GM12878 (cell line): ENCODE data around the gene FBF1. TPM values are rescaled to one million over a fixed set of nuclear protein-coding genes. Genes with fewer than 3 reads are reported as not detected.

ENCODE experiments used
- ATAC-seq: fragments of 200-7000 bp; cut with Tn5 transposase; 3 replicates; pipeline ENCODE4 v1.9.1; 2020; ENCODE audit warnings: mild to moderate bottlenecking, moderate library complexity
- BruUV-seq: library from RNA; stranded (reverse); fragments of 400-500 nt; replicated peaks from 2 replicates; lab custom pipeline; 2021; lab: Mats Ljungman, UMichigan
- CTCF ChIA-PET: fragments of 300-600 bp; sonication (Branson Sonifier 250); formaldehyde crosslinking; extraction: SDS; loops from one replicate; lab custom pipeline; 2021; ENCODE audit warnings: inconsistent platforms; lab: Yijun Ruan, JAX
- POLR2A ChIA-PET: fragments of 350-600 bp; formaldehyde crosslinking; extraction: SDS; loops from one replicate; lab custom pipeline; 2021; ENCODE audit warnings: inconsistent platforms; lab: Charles Lee
- RAD21 ChIA-PET: fragments of 300-600 bp; sonication (Branson Sonifier 250); formaldehyde crosslinking; loops from one replicate; lab custom pipeline; 2023; ENCODE audit warnings: antibody characterized with exemption; ENCODE audit not compliant: unreplicated experiment; lab: Charles Lee
- SMC1A ChIA-PET: fragments of 300-600 bp; sonication (Branson Sonifier 250); formaldehyde crosslinking; loops from one replicate; lab custom pipeline; 2023; ENCODE audit not compliant: unreplicated experiment, uncharacterized antibody; lab: Charles Lee
- DNase-seq: peaks from one replicate; pipeline ENCODE4 v3.0.0-alpha.2; 2011; ENCODE audit warnings: low read depth, low spot score
- FAIRE-seq: peaks from 3 replicates; lab custom pipeline; 2011; peaks lifted over from hg19 to GRCh38; lab: Jason Lieb, UNC
- H2AFZ ChIP-seq: 2 replicates; pipeline ENCODE4 v1.6.0; 2011; ENCODE audit warnings: low read depth, low read length, control low read depth; ENCODE audit not compliant: control insufficient read depth
- H3K27ac ChIP-seq: 2 replicates; pipeline ENCODE4 v1.5.1; 2011; ENCODE audit warnings: control low read depth; ENCODE audit not compliant: control insufficient read depth, insufficient read depth
- H3K27me3 ChIP-seq, 2 experiments: replicated peaks in 1 of 2; 2 replicates each; pipeline versions ENCODE4 v1.6.0 to v1.6.1; 2011; ENCODE audit warnings: low read length in 1 of 2; ENCODE audit not compliant: control insufficient read depth in 2 of 2, insufficient read depth in 2 of 2
- H3K36me3 ChIP-seq, 2 experiments: 2 replicates each; pipeline ENCODE4 v1.5.1; 2011; ENCODE audit warnings: low read length in 1 of 2; ENCODE audit not compliant: control insufficient read depth in 2 of 2, insufficient read depth in 2 of 2
- H3K4me1 ChIP-seq: 2 replicates; pipeline ENCODE4 v1.6.1; 2011; ENCODE audit warnings: mild to moderate bottlenecking, low read length, moderate library complexity, mixed read lengths; ENCODE audit not compliant: control insufficient read depth, insufficient read depth
- H3K4me2 ChIP-seq: 2 replicates; pipeline ENCODE4 v1.6.0; 2011; ENCODE audit warnings: control low read depth; ENCODE audit not compliant: control insufficient read depth, insufficient read depth
- H3K4me3 ChIP-seq: fragments of 200-600 bp; sonication (generic); 2 replicates; pipeline ENCODE4 v1.5.1; 2016
- H3K79me2 ChIP-seq: 2 replicates; pipeline ENCODE4 v1.6.0; 2011; ENCODE audit warnings: low read length; ENCODE audit not compliant: control insufficient read depth, insufficient read depth
- H3K9ac ChIP-seq: 2 replicates; pipeline ENCODE4 v1.8.0; 2011; ENCODE audit warnings: low read length, control low read depth, mixed read lengths; ENCODE audit not compliant: control insufficient read depth, insufficient read depth
- H3K9me3 ChIP-seq: replicated peaks from 3 replicates; pipeline ENCODE4 v1.5.1; 2011; ENCODE audit warnings: mild to moderate bottlenecking, low read length; ENCODE audit not compliant: control insufficient read depth, insufficient read depth
- H4K20me1 ChIP-seq: 2 replicates; pipeline ENCODE4 v1.6.0; 2011; ENCODE audit not compliant: control insufficient read depth, insufficient read depth
- CREB1 ChIP-seq: IDR thresholded peaks from 2 replicates; pipeline ENCODE4 v1.6.1; 2012; ENCODE audit warnings: low read depth, mild to moderate bottlenecking, inconsistent platforms
- MTA2 ChIP-seq: fragments of 450-650 bp; IDR thresholded peaks from 2 replicates; pipeline ENCODE4 v1.6.1; 2016; ENCODE audit warnings: low read depth, mild to moderate bottlenecking, moderate library complexity
- WGBS: methylation state at CpG from one replicate; pipeline ENCODE4 v1.1.6; 2016; ENCODE audit warnings: low lambda C conversion rate; ENCODE audit not compliant: insufficient replicate concordance, insufficient coverage; ENCODE audit errors: missing lambda C conversion rate; 5-methylcytosine and 5-hydroxymethylcytosine counted together
- in situ Hi-C: fragments of 300-500 bp; cut with MboI; formaldehyde crosslinking; loops from 9 replicates; pipeline ENCODE4 v1.14.3; 2018; ENCODE audit warnings: mixed read lengths
- intact Hi-C: fragments of 100-400 bp; cut with micrococcal nuclease; formaldehyde crosslinking; loops from one replicate; pipeline ENCODE4 v1.14.2; 2022; ENCODE audit not compliant: unreplicated experiment
- polyA plus RNA-seq, 11 experiments: library from polyadenylated mRNA; depleted of rRNA in 4 of 11; unstranded in 6 of 11; stranded (reverse) in 5 of 11; fragments of >200 nt; fragmentation: Nextera tagmentation in 4 of 11; fragmentation: Illumina TruSeq in 1 of 11; extraction: Ambion mirVana in 4 of 11; extraction: Trizol in 1 of 11; gene quantifications; 1 replicate in 1 of 11; 2 replicates in 10 of 11; pipeline versions ENCODE4 v1.2.1 to v1.2.3, GENCODE V29; 2011 to 2016; ENCODE audit warnings: inconsistent platforms in 2 of 11, missing spikeins in 2 of 11, low read depth in 1 of 11
- total RNA-seq, 4 experiments: library from RNA; depleted of rRNA in 3 of 4; stranded (reverse); fragments of >200 nt in 3 of 4; fragmentation: Illumina TruSeq in 1 of 4; extraction: Trizol in 1 of 4; gene quantifications; 2 replicates each; pipeline versions ENCODE4 v1.2.1 to v1.2.3, GENCODE V29; 2013 to 2021

The FBF1 gene
- total and polyA plus RNA-seq, 10 of the 15 experiments (the other 5 are each of a cell fraction or from before 2014, with no cell fraction given), result 0.29 to 15.0 (median 7.0) TPM

- Histone ChIP-seq H3K27ac (no peak overlapping the region), H2AFZ (no peak overlapping the region), H3K4me1 (no peaks in the 10 kb centered on the region; the same call in 1 of the 2 replicates), H4K20me1 (no peaks in the 10 kb centered on the region), H3K9me3 (no peaks in the 10 kb centered on the region), H3K4me2 (no peak overlapping the region), H3K4me3 (no peak overlapping the region), H3K79me2 (peaks cover 11% of the 10 kb centered on the region), H3K27me3 (no peaks in the 10 kb centered on the region), H3K9ac (no peak overlapping the region), H3K36me3 (peaks cover 2 to 4% of the 10 kb centered on the region in 2 experiments; a peak in 3 of 4 replicates)
- ChIA-PET RAD21 (interaction anchor here (0.6 to 3.7 kb wide), 7 partner anchors 47 to 574 kb away, joined by 3 to 35 read pairs (median 4); no protein-coding TSS in a partner anchor), CTCF (interaction anchor here (0.6 to 4.8 kb wide), 21 partner anchors 9 to 1456 kb away, joined by 3 to 128 read pairs (median 5); partner anchors contain the start of genes ACOX1, CDK3, EXOC7 and FBF1), POLR2A (interaction anchor here (1.5 to 1.6 kb wide), 3 partner anchors 10 to 97 kb away, joined by 4 to 8 read pairs (median 7); partner anchors contain the start of gene TRIM65), SMC1A (interaction anchor here (0.8 to 3.8 kb wide), 5 partner anchors 74 to 198 kb away, joined by 3 to 61 read pairs (median 4); partner anchors contain the start of gene CDK3)
- FAIRE-seq (no peak), DNase-seq (no peak), ATAC-seq (no peak)
- TF ChIP-seq MTA2 (no peak), CREB1 (no peak)
- 85% methylated on average over 9 of the region's 10 CpGs for WGBS
- in situ Hi-C loops (loop anchor here (5.0 kb wide), 1 partner anchor 101 kb away; no protein-coding TSS in a partner anchor), intact Hi-C loops (no loop called here)
- no TSS peak for BruUV-seq
Observed at GRCh38 chr17:75906143-75906884, 34.5 kb downstream of the FBF1 start.
